HG02884 (cell line): ENCODE results near the gene CPLANE2.
"Not testable (repeated sequence)": the region's sequence is repeated elsewhere in the genome, so short reads cannot be mapped to it uniquely, and the experiment has no call there.

Experiments used
- ATAC-seq: cut with Tn5 transposase; IDR thresholded peaks from one replicate; pipeline ENCODE4 v1.9.1; 2021; ENCODE audit warnings: mild to moderate bottlenecking, moderate library complexity; ENCODE audit not compliant: unreplicated experiment

The CPLANE2 gene, protein sequence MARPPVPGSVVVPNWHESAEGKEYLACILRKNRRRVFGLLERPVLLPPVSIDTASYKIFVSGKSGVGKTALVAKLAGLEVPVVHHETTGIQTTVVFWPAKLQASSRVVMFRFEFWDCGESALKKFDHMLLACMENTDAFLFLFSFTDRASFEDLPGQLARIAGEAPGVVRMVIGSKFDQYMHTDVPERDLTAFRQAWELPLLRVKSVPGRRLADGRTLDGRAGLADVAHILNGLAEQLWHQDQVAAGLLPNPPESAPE

GRCh38 chr1:16236511-16237342 is at the start of gene CPLANE2:
TSS of gene CPLANE2 (minus strand) at chr1:16237183. CDS start at chr1:16236742, 441 bp downstream.
- ATAC-seq = peak; percentile 68

GRCh38 chr1:16286122-16286521 is 49.1 kb upstream of the CPLANE2 start:
- ATAC-seq = no peak

DNA sequence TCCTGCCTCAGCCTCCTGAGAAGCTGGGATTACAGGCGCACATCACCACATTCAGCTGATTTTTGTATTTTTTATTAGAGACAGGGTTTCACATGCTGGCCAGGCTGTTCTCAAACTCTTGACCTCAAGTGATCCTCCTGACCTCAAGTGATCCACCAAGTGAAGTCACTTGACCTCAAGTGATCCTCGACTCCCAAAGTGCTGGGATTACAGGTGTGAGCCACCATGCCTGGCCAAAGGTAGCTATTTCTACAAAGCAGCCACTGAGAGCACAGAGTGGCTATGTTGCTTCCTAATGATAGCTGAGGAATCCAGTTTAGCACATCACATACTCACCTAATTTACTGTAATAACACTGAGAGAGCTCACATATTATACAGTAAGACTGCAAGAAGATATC is 44.8 kb upstream of the CPLANE2 start:
- no peak for ATAC-seq

- ATAC-seq = no peak
These were observed 42.2 kb upstream of the CPLANE2 start for GRCh38 chr1:16279186-16279585.

DNA sequence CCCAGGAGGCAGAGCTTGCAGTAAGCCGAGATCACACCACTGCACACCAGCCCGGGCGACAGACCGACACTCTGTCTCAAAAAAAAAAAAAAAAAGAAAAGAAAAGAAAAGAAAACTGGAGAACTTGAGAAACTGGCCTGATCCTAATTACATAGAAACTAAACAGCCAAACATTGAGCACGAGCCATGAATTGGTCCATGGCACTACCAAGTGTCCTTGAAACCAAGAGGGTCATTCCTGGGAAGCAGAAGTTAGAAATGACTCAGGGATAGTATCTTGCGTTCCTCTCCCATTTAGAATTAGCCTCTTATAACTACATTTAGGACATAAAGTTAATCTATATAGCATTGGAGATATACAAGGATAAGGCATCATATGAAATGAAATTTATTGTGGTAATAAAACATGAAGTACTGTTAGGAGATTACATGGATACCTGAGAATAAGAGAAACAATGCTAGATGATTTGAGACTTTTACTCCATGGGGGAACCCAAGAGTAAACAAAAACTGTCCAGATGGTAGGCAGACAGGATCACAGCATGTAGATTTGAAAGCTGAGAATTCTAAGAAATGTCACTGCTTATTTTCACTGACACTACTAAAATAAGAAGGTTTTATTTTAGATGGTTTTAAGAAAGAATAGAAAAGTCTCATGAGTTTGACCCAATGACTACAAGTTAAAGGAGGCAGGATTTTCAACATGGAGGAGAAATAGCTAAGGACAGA is 39.5 kb upstream of the CPLANE2 start:
- no peak for ATAC-seq

GRCh38 chr1:16275591-16275990 is 38.6 kb upstream of the CPLANE2 start:
- ATAC-seq = no peak

- no peak for ATAC-seq
These were observed 30.8 kb upstream of the CPLANE2 start for GRCh38 chr1:16267690-16268180.

- no peak for ATAC-seq
These were observed 29.6 kb upstream of the CPLANE2 start for GRCh38 chr1:16266411-16267118.

DNA sequence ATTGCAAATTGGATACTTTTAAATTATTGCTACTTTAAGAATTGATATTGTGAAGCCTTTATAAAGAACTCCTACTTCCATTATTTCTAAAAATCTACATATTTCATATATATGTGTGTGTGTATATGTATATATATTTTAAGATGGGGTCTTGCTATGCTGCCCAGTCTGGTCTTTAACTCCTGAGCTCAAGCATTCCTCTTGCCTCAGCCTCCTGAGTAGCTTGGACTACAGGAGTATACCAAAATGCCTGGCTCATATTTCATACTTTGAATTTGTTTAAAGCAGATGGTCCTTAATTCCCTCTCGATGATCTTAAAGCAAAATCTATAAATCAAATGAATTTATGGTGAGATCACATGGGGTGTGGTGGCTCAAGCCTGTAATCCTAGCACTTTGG is 25.1 kb upstream of the CPLANE2 start:
- no peak for ATAC-seq

DNA sequence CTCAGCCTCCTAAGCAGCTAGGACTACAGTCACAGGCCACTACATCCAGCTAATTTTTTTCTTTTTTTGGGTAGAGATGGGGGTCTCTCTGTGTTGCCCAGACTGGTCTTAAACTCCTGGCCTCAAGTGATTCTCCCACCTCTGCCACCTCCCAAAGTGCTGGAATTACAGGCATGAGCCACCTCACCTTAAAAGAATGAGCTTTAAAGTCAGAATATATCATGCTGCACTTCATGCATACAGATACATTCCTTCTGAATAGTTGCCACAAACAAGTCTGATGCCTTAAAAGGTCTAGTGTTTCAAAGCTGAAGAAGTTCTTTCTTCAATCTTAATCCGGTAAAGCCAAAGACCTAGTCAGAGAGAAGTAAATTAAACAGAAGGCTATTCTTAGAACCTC is 23.8 kb upstream of the CPLANE2 start:
- no peak for ATAC-seq

DNA sequence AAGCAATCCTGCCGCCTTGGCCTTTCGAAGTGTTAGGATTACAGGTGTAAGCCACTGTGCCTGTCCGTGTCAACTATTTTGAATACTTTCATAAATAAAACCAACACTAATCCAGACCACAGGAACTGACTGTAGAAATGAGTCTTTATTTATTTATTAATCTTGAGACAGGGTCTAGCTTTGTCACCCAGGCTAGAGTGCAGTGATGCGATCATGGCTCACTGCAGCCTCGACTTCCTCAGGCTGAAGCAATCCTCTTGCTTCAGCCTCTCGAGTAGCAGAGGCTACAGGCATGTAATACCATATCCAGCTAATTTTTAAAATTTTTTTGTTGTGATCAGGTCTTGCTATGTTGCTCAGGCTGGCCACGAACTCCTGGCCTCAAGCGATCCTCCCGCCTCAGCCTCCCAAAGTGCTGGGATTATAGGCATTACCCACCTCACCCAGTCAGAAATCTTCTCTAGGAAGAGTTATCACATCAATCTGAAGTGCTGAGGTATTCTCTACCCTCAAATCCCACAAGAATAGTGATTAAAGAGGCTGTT is 21.7 kb upstream of the CPLANE2 start:
- ATAC-seq = no peak

DNA sequence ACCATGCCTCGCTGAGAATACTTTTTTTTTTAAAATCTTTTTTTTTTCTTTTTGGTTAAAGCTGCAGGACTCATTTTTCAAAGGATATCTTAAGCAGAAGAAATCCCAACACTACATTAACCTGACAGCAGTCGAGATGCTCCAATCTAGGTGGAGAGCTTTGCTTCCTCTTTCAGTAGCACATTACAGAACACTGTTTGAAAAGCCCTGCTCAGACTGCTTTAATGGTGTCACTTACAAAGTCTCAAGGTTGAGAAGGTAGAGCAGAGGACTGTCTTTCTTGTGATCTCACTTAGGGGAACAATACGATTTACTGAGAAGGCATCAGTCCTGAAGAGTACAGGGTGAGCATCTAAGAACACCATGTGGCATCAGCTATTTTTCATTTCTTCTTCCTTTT is 21.0 kb upstream of the CPLANE2 start:
- ATAC-seq = no peak

GRCh38 chr1:16257556-16257955 is 20.6 kb upstream of the CPLANE2 start:
- ATAC-seq = not testable (repeated sequence)

DNA sequence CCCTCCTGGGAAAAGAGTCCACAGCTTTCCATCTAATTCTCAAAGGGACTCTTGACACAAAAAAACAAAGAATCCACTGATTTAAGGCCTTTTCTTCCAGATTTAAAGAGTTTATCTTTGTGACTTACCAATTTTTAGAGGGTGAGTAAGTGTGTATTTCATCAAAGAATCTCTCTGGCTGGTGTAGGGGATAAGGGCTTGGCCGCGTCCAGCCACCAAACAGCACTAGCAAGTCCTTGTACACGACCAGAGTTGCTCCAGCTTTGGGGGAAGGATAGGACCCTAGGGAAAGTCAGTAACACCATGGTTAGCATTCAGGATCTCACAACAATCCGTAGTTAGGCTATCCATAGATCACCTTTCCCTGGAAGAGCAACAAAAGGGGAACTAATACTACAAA is 19.5 kb upstream of the CPLANE2 start:
- ATAC-seq = no peak

DNA sequence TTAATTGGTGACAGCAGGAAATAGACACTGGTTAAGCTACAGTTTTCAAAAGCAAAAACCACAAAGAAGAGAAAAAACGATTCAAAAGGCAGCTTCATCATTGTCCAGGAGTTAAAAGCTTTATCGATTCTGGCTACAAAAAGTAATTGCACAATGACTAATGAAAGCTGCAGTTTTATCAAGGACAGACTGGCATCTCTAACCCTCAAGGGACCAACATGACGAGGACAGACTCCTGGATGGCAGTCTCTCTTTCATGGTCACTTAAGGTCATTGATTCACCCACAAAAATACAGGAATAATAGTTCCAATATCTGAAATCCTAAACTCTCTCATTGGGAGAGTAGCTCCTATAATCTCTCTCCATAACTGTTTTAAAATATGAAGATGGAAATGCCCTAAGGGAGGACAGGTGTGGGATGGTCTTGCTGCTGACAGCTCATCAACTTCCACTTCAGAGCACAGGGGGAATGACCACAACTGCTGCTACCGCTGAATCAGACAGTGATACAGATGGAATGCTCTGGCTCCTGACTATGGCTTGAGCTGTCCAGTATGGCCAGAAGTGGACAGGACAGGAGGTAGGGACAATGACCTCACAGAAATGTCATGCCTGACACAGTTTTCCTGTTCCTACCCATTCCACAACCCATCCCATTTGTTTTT is 17.4 kb upstream of the CPLANE2 start:
- no peak for ATAC-seq

- ATAC-seq = no peak
These were observed 16.4 kb upstream of the CPLANE2 start for GRCh38 chr1:16253332-16253922.

DNA sequence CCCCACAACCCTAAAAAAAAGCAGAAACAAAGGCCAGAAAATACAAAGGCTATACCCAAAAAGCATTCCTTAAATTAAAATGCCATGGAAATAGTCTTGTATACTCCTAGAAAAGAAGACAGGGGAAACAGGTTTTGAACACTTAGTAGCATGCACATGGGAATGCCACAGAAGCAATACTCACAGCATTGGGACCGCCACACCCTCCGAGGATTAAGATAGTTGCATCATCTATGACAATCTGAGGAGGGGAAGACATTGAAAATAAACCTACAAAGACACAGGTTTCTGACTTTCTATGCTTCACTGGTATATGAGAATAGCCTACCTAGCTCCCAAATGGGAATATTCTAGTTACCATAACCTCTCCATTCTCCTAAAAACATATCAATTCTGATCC is 15.9 kb upstream of the CPLANE2 start:
- ATAC-seq = no peak

GRCh38 chr1:16251381-16251780 is 14.4 kb upstream of the CPLANE2 start:
- ATAC-seq = no peak

DNA sequence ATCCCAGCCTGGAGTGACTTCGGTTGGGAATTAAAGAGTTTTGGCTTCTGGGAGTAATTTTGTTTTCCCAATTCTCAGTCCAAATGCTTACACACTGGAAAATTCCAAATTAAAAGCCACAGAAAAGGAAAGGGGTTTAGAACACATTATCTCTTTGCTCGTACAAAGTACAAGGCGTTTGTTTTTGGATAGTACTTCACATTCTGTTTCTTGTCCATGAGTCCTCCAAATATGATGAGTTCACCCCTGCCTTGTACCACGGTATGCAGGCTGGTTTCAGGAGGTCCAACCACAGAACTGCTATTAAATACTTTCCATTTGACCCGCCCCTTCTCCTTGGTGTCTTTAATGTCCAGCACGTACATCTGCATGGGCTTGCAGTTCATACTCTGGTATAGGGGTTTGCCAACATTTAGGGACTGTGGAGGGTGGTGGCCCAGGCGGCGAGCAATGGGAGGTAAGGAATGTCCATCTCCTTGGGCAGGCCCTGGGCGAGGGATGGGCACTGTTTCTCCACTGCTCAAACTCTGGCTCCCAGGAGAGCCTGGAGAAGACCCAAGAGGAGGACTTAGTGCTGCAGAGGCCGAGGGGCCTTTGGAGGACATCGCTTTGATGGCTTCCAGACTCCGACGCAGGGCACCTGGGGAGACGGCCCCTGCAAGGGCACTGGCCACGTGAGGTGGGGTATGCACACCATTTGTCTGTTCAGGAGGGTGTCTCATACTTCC is 13.7 kb upstream of the CPLANE2 start:
- no peak for ATAC-seq
